Stimulated activated CD8-positive, alpha-beta memory T cell treated with anti-CD3 and anti-CD28 coated beads, Interleukin-12 subunit alpha, Interleukin-12 subunit beta, amount 100 ng/mL, for 24 hours (primary cell): Measurements from ENCODE around the gene MAP2K3.
"Not testable (repeated sequence)": the region's sequence is repeated elsewhere in the genome, so short reads cannot be mapped to it uniquely, and the experiment has no call there.

Experiments used
- DNase-seq: peaks from one replicate; pipeline ENCODE4 v3.0.0-alpha.2; 2020; ENCODE audit errors: extremely low read depth

Gene MAP2K3

DNA sequence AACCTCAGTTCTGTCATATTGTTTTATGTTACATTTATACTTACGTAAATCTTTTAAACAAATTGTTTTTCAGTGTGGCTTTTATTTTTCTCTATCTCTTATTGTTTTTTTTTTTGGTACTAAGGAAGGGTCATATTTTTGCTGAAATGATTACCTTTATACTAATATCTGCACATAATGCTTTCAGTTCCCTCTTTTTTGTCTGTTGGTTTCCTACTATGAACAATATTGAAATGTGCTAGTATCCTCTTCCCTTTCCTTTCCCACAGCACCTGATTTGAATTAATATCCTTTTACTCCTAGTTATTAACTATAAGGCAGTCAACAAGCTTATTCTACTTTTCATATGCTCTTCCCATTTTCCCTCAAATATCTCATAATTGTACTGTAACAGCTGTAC is 43.4 kb downstream of the MAP2K3 start:
- DNase-seq = not testable (repeated sequence)

GRCh38 chr17:21328778-21329177 is 44.3 kb downstream of the MAP2K3 start:
- DNase-seq = not testable (repeated sequence)

GRCh38 chr17:21330436-21331160 is 46.1 kb downstream of the MAP2K3 start:
- no peak for DNase-seq

DNA sequence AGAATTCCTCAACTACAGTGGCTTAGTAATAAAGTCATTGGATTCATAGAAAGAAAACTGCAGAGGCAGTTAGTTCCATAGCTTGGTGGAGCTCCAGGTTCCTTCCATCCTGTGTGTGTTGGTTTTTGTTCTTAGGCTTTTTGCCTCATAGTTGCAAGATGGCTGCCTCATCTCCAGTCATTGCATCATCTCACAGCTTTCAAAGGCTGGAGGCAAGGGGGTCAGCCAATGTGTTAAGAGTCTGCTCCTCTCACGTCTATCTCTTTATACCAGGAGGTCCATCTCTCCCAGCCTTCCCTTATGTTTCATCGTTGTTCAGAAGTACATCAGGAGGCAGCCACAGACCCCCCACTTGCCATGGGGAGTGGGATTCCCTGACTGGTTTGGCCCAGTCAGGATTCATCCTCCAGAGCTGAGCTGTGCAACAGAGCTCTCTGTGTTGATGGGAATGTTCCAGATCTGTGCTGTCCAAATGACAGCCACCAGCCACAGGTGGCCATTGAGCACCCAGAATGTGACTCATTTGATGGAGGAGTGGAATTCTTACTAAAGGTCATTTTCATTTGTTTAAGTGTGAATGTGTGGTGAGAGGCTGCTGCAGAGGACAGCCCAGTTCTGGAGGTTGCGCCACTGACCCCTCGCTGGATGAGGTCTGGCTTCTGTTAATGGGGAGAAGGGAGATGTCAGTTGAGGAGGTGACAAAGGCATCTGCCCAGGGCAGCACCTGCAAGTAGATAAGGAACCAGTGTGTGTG is 52.2 kb downstream of the MAP2K3 start:
- DNase-seq = not testable (repeated sequence)

GRCh38 chr17:21337981-21338625 is 53.6 kb downstream of the MAP2K3 start:
- DNase-seq = not testable (repeated sequence)

DNA sequence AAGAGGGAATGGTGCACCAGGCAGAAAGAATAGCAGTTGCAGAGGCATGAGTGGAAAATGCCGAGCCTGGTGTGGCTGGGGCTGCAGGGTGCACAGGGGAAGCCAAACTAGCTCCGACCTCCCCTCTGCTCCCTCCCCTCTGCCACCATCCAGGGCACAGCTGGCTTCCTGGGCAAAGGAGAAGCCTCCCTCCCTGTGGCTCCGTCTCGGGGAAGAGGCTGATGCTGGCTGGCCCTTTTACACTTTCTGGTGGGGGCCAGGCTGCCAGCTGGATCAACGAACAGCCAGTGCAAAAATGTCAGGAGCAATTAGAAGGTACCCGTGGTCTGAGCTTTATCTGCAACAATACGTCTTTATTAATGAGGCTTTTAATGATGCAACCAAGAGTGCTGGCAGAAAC is 54.5 kb downstream of the MAP2K3 start:
- no peak for DNase-seq

DNA sequence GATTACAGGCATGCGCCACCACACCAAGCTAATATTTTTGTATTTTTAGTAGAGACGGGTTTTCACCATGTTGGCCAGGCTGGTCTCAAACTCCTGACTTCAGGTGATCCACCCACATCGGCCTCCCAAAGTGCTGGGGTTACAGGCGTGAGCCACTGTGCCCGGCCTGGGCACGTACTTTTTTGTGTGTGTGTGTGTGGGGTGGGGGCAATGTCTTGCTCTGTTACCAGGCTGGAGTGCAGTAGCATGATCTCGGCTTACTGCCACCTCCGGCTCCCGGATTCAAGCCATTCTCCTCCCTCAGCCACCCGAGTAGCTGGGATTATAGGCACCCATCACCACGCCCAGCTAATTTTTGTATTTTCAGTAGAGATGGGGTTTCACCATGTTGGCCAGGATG is 55.1 kb downstream of the MAP2K3 start:
- DNase-seq = not testable (repeated sequence)

- not testable (repeated sequence) for DNase-seq
Measured at GRCh38 chr17:21340407-21340806, 55.9 kb downstream of the MAP2K3 start.

GRCh38 chr17:21341279-21341678 is 56.8 kb downstream of the MAP2K3 start:
- not testable (repeated sequence) for DNase-seq

DNA sequence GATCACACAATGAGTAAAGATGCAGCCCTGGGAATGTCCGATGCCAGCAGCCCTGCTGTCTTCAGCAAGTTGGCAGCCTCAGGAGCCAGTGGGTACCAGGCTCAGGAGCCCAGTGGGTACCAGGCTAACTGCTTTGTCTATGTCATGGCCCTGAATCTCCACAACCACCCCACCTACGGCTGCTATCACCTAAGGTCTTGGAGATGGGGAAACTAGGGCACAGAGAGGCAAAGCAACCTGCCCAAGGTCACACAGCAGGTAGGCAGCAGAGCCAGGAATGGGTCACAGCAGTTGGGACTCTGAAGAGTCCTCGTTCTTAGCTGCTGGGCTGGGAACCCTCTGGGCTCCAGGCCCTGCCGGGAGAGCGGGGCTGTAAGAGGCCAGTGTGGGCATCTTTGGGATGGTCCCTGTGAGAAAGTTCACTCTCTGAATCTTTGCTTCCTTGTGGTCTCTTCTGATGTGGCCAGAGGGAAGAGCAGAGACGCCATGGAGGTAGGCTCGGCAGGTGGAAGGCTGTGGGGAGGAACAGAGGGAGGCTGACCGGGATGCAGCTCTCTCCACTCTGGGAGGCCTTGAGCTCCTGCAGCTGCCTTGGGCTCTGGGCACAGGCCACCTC is 57.5 kb downstream of the MAP2K3 start:
- DNase-seq = not testable (repeated sequence)

DNA sequence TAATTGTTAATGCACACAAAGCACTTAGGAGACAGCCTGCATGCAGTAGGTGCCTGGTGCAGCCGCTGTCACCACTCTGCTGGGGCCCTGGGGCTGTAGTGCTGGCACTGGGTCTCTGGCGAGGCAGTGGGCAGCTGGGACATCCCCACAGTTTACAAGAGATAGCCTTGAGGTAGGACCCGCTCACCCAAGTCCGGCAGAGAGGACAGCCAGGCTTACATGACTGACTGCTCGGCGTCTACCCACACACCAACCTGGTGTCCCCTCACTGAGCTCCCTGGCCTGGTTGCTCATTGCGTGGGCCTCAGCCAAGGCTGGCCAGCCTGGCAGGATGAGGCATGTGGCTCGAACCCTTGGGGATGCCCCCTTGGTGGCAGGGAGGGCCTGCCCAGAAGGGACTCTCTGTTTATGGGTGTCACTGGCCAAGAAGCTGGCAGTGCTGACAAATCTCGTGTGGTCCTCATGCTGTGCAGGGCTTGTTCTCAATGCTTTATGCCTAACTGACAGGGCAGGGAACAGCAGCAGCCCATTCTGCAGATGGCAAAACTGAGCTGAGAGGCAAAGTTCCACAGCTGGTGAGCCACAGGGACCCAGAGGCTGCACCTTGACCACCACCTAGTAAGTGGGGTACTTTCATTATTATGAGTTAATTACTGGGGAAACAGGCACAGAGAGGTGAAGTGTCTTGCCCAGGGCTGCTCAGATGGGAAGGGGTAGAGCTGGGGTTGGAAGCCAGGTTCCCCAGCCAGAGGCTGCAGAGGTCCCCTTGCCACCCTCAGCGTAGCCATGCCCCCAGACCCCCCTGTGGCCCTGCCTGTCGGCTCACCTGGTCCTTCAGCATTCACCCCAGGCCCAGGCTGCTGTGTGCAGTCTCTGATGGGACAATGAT is 58.8 kb downstream of the MAP2K3 start:
- not testable (repeated sequence) for DNase-seq

- not testable (repeated sequence) for DNase-seq
Measured at GRCh38 chr17:21344801-21345200, 60.3 kb downstream of the MAP2K3 start.

DNA sequence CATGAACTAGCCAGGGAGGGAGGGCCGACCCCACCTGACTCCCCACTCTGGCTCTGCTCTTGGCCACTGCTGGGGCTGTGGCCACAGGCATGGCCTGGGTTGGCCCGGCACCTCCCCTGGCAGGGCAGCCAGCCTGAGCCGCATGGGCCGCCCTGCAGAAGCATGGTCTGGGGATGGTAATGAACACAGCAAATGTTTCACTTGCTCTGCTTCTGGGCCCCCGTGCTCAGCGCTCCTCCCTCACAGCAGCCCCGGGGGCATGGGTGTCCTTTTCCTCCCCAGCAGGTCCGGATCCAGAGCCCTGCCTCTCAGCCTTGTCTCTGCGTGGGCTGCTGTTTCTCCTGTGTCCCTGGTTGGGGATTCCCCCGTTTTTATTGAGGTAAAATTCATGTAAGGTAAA is 60.7 kb downstream of the MAP2K3 start:
- DNase-seq = no peak

- DNase-seq = not testable (repeated sequence)
Measured at GRCh38 chr17:21346107-21346506, 61.6 kb downstream of the MAP2K3 start.

DNA sequence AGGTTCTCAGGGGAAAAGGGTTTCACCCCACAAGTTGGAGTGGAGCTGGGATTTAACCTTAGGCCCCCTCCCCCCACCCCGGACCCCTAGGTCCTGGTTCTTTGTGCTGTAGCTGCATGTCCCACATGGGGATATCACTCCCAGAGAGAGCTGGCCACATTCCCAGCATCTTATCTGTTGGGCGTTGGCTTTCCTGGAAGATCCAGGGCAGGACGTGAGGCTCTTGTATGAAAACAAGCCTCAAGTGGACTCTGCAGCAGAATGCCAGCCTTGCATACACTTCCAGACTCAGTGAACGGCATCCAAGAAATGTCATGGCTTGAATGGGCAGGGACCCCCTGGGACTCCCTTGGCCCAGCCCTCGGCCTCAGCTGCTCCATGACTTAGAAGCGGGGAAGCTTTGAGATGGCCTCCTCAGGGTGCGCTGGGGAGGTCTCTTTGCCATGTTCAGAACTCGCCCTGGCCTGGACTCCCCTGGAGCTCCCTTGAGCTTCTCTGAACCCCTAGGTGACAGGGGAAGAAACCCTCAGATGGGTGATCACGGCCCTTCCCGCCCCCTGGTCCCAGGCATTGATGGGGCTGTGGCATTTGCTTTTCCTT is 62.2 kb downstream of the MAP2K3 start:
- not testable (repeated sequence) for DNase-seq

GRCh38 chr17:21347660-21348059 is 63.1 kb downstream of the MAP2K3 start:
- DNase-seq = not testable (repeated sequence)

GRCh38 chr17:21348081-21348925 is 63.8 kb downstream of the MAP2K3 start:
- not testable (repeated sequence) for DNase-seq

DNA sequence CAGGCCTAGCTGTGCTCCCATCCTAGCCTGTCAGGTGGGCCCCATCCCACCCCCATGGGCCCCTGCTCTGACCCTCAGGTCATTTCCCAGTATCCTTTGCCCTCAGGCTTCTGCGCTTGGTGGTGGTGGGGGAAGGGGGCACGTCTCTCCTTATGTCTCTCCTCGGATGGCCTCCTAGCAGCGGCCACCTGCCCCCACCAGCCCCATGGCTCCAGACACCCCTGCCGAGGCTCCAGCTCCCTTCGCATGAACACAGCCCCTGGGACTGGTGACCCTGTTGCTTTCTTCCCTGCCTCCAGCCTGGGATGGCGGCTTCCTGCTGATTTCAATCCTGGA is 64.4 kb downstream of the MAP2K3 start:
- not testable (repeated sequence) for DNase-seq

DNA sequence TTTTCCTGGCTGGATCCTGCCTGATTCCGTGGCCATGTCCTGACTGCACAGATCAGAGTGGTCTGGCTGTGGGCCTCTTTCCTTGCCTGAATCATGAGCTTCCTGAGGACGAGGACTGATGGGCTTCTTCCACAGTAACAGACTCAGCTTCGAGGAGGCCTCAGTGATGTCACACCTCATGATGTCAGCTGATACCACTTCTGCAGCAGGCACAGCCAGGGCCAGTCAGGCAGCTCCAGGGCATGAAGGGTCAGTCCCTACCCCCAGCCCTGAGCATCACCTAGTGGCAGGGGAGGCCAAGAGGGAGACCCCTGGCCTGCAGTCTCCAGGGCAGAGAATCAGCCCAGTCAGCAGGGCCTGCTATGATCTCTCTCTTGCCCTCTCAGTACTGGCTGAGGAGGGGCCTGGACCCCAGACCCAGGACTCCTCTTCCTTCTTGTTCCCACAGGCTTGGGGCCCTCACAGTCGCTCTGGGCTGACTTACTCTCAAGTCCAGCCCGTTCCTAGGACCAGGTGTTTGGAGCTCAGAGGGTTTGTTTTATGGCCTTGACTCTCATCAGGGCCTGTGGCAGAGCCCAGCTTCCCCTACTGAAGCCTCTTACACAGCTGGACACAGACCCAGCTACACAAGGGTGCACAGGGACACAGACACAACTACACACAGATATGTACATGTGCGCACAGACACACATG is 65.0 kb downstream of the MAP2K3 start:
- DNase-seq = not testable (repeated sequence)
